DLD1 (cell line): ENCODE results near the gene CYB561D1.
"Not testable (repeated sequence)": the region's sequence is repeated elsewhere in the genome, so short reads cannot be mapped to it uniquely, and the experiment has no call there.

Experiments used
- in situ Hi-C: cut with HindIII; loops from 2 replicates; pipeline ENCODE4 v1.10.0; 2017; ENCODE audit warnings: low sequenced_read_pairs

CYB561D1 gene

GRCh38 chr1:109493805-109494539 is at the start of gene CYB561D1:
Gene CYB561D1, plus strand, starts transcription at chr1:109494094. Its CDS starts 46 bp downstream, at chr1:109494140.
- in situ Hi-C loops, result no loop called here

GRCh38 chr1:109444346-109444745 is 49.5 kb upstream of the CYB561D1 start:
- in situ Hi-C loops, result no loop called here

- in situ Hi-C loops, result not testable (repeated sequence)
Observed at GRCh38 chr1:109445949-109446695, 47.8 kb upstream of the CYB561D1 start.

GRCh38 chr1:109447524-109447923 is 46.4 kb upstream of the CYB561D1 start:
- in situ Hi-C loops, result no loop called here

GRCh38 chr1:109454497-109455133 is 39.3 kb upstream of the CYB561D1 start:
- in situ Hi-C loops, result no loop called here

- in situ Hi-C loops, result no loop called here
Observed at GRCh38 chr1:109457819-109458218, 36.1 kb upstream of the CYB561D1 start.

- in situ Hi-C loops, result no loop called here
Observed at GRCh38 chr1:109466125-109466451, 27.8 kb upstream of the CYB561D1 start.

GRCh38 chr1:109466452-109467300 is 27.2 kb upstream of the CYB561D1 start, which contains the start of gene SYPL2:
Gene SYPL2, plus strand, starts transcription at chr1:109466546. Its CDS starts 298 bp downstream, at chr1:109466844.
- in situ Hi-C loops, result no loop called here

GRCh38 chr1:109467301-109467777 is 26.6 kb upstream of the CYB561D1 start:
- in situ Hi-C loops, result no loop called here

- in situ Hi-C loops, result no loop called here
Observed at GRCh38 chr1:109468061-109468460, 25.8 kb upstream of the CYB561D1 start.

- in situ Hi-C loops, result no loop called here
Observed at GRCh38 chr1:109468903-109469302, 25.0 kb upstream of the CYB561D1 start.

- in situ Hi-C loops, result no loop called here
Observed at GRCh38 chr1:109470245-109470644, 23.6 kb upstream of the CYB561D1 start.

- in situ Hi-C loops, result no loop called here
Observed at GRCh38 chr1:109472779-109473178, 21.1 kb upstream of the CYB561D1 start.

GRCh38 chr1:109473284-109474057 is 20.4 kb upstream of the CYB561D1 start:
- in situ Hi-C loops, result not testable (repeated sequence)

GRCh38 chr1:109474697-109475096 is 19.2 kb upstream of the CYB561D1 start:
- in situ Hi-C loops, result no loop called here

- in situ Hi-C loops, result no loop called here
Observed at GRCh38 chr1:109475261-109475660, 18.6 kb upstream of the CYB561D1 start.

- in situ Hi-C loops, result no loop called here
Observed at GRCh38 chr1:109476825-109477224, 17.1 kb upstream of the CYB561D1 start.

GRCh38 chr1:109477821-109478220 is 16.1 kb upstream of the CYB561D1 start:
- in situ Hi-C loops, result no loop called here

- in situ Hi-C loops, result no loop called here
Observed at GRCh38 chr1:109478806-109479205, 15.1 kb upstream of the CYB561D1 start.

- in situ Hi-C loops, result no loop called here
Observed at GRCh38 chr1:109479311-109479710, 14.6 kb upstream of the CYB561D1 start.
